ENCODE results near the gene ATL3. TPM values are rescaled to one million over a fixed set of nuclear protein-coding genes. Genes with fewer than 3 reads are reported as not detected.

ATL3 gene
- total and polyA plus RNA-seq, 2 donors (not counting 1 experiment from before 2014, with no cell fraction given): 8.9 to 33.8 TPM

GRCh38 chr11:63589000-63589399, 82.2 kb downstream of the ATL3 start:
- no peak overlapping the region for H3K27ac Mint-ChIP-seq
- no peak overlapping the region for H3K4me3 Mint-ChIP-seq
- H3K9ac ChIP-seq (ENCODE audit: low read length): no peak overlapping the region
- H3K4me3 ChIP-seq (ENCODE audit: control extremely low read depth in 1 of 5, extremely low read depth in 1 of 5, insufficient read depth in 1 of 5, low read depth in 2 of 5, low read length in 4 of 5): no peak overlapping the region
- DNase-seq: no peak
- H3K9me3 Mint-ChIP-seq (ENCODE audit: insufficient read depth): peaks cover 2% of the 10 kb centered on the region
- TF ChIP-seq CTCF (IDR thresholded peaks at IDR 0.05): no peak
- no peak for TF ChIP-seq EZH2 (IDR thresholded peaks at IDR 0.05; ENCODE audit: borderline replicate concordance, insufficient read depth, low read depth, low read length, poor library complexity, severe bottlenecking)
- peaks cover 15% of the 10 kb centered on the region for H3K27me3 Mint-ChIP-seq
- H2AFZ ChIP-seq (ENCODE audit: insufficient read depth, low read depth, low read length, poor library complexity, severe bottlenecking): no peak overlapping the region
- peaks cover 0 to 3% (median 0%) of the 10 kb centered on the region in 3 donors for H3K9me3 ChIP-seq (ENCODE audit: control extremely low read depth in 1 of 3, control insufficient read depth in 2 of 3, insufficient read depth in 1 of 3, low read length in 2 of 3)
- H3K27ac ChIP-seq (ENCODE audit: low read length in 2 of 2): no peak overlapping the region
- peaks cover 0 to 4% (median 0%) of the 10 kb centered on the region in 4 experiments for H3K27me3 ChIP-seq (replicated peaks in 1 of 4; ENCODE audit: control extremely low read depth in 1 of 4, control insufficient read depth in 3 of 4, insufficient read depth in 4 of 4, low read length in 3 of 4)
- intact Hi-C loops (cut with micrococcal nuclease): no loop called here
- H3K79me2 ChIP-seq (ENCODE audit: control insufficient read depth, insufficient read depth, low read length): no peaks in the 10 kb centered on the region
- no peak for ATAC-seq (ENCODE audit: low read depth)
- H3K36me3 ChIP-seq (replicated peaks in 1 of 2; ENCODE audit: control extremely low read depth in 1 of 2, control insufficient read depth in 1 of 2, extremely low read depth in 1 of 2, insufficient read depth in 2 of 2, low read length in 1 of 2): no peaks in the 10 kb centered on the region
- no peaks in the 10 kb centered on the region for H3K4me1 Mint-ChIP-seq
- ChIA-PET POLR2A (no interaction called here), CTCF (interaction anchor here (0.6 to 0.7 kb wide), 4 partner anchors 19 to 191 kb away, joined by 3 to 4 read pairs (median 3); partner anchors contain the start of gene RTN3)
- WGBS (ENCODE audit: insufficient coverage): no CpG with 5 or more reads among the region's 3 CpGs
- H4K20me1 ChIP-seq (ENCODE audit: control insufficient read depth, insufficient read depth, low read length, poor library complexity, severe bottlenecking): no peaks in the 10 kb centered on the region
- H3K4me2 ChIP-seq (replicated peaks; ENCODE audit: low read depth, low read length, poor library complexity, severe bottlenecking): no peak overlapping the region
- H3K4me1 ChIP-seq (ENCODE audit: control insufficient read depth in 2 of 2, insufficient read depth in 2 of 2, low read length in 2 of 2): no peaks in the 10 kb centered on the region

DNA sequence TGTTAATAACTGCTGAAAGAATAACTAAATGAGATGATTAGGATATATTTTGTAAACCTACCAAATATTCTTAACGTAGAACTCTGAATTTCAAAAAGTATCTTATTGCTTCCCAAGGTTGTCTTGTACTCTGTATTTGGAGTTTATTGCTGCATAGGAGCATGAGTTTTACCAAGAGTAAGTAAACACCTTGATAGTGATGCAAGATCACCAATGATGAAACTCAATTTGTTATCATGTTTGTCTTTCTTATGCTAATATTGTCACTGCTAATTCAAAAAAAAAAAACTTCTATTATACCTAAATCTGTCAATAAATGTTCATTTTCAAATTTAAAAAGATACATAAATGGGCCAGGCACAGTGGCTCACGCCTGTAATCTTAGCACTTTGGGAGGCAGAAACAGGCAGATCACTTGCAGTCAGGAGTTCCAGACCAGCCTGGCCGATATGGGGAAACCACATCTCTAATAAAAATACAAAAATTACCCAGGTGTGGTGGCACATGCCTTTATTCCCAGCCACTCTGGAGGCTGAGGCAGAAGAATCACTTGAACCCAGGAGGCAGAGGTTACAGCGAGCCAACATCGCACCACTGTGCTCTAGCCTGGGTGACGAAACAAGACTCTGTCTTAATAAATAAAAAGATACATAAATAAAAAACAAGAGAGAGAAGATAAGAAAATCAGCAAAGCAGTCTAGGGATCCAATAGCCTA, 84.6 kb downstream of the ATL3 start:
- peaks cover 0 to 4% (median 0%) of the 10 kb centered on the region in 4 experiments for H3K27me3 ChIP-seq (replicated peaks in 1 of 4; ENCODE audit: control extremely low read depth in 1 of 4, control insufficient read depth in 3 of 4, insufficient read depth in 4 of 4, low read length in 3 of 4)
- no peak overlapping the region for H3K4me2 ChIP-seq (replicated peaks; ENCODE audit: low read depth, low read length, poor library complexity, severe bottlenecking)
- H3K79me2 ChIP-seq (ENCODE audit: control insufficient read depth, insufficient read depth, low read length): no peaks in the 10 kb centered on the region
- intact Hi-C loops (cut with micrococcal nuclease): no loop called here
- H3K9me3 ChIP-seq (ENCODE audit: control extremely low read depth in 1 of 3, control insufficient read depth in 2 of 3, insufficient read depth in 1 of 3, low read length in 2 of 3): peaks cover 0 to 4% (median 3%) of the 10 kb centered on the region in 3 donors
- CTCF ChIA-PET: no interaction called here
- no peaks in the 10 kb centered on the region for H4K20me1 ChIP-seq (ENCODE audit: control insufficient read depth, insufficient read depth, low read length, poor library complexity, severe bottlenecking)
- H2AFZ ChIP-seq (ENCODE audit: insufficient read depth, low read depth, low read length, poor library complexity, severe bottlenecking): no peak overlapping the region
- Mint-ChIP-seq H3K9me3 (ENCODE audit: insufficient read depth) (peaks cover 5% of the 10 kb centered on the region), H3K4me3 (no peak overlapping the region), H3K27ac (no peak overlapping the region), H3K27me3 (peaks cover 15% of the 10 kb centered on the region), H3K4me1 (peaks cover 2% of the 10 kb centered on the region)
- no peak overlapping the region for H3K4me3 ChIP-seq (ENCODE audit: control extremely low read depth in 1 of 5, extremely low read depth in 1 of 5, insufficient read depth in 1 of 5, low read depth in 2 of 5, low read length in 4 of 5)
- H3K9ac ChIP-seq (ENCODE audit: low read length): no peak overlapping the region
- no peak overlapping the region for H3K27ac ChIP-seq (ENCODE audit: low read length in 2 of 2)
- ATAC-seq (ENCODE audit: low read depth): no peak
- 100% methylated on average over 2 of the region's 6 CpGs for WGBS (ENCODE audit: insufficient coverage)
- H3K4me1 ChIP-seq (ENCODE audit: control insufficient read depth in 2 of 2, insufficient read depth in 2 of 2, low read length in 2 of 2): no peaks in the 10 kb centered on the region
- POLR2A ChIA-PET: no interaction called here
- DNase-seq: no peak
- no peaks in the 10 kb centered on the region for H3K36me3 ChIP-seq (replicated peaks in 1 of 2; ENCODE audit: control extremely low read depth in 1 of 2, control insufficient read depth in 1 of 2, extremely low read depth in 1 of 2, insufficient read depth in 2 of 2, low read length in 1 of 2)
- no peak for TF ChIP-seq CTCF (IDR thresholded peaks at IDR 0.05)
- no peak for TF ChIP-seq EZH2 (IDR thresholded peaks at IDR 0.05; ENCODE audit: borderline replicate concordance, insufficient read depth, low read depth, low read length, poor library complexity, severe bottlenecking)
